GM21526 (cell line): ENCODE results near the gene GAB1.
A peak's percentile ranks its signal among the peaks of the same experiment; 100 is the strongest.
"Not testable (repeated sequence)": the region's sequence is repeated elsewhere in the genome, so short reads cannot be mapped to it uniquely, and the experiment has no call there.

Source experiments
- ATAC-seq: cut with Tn5 transposase; IDR thresholded peaks from one replicate; pipeline ENCODE4 v1.9.1; 2021; ENCODE audit warnings: moderate library complexity; ENCODE audit not compliant: unreplicated experiment, low FRiP score

The GAB1 gene

DNA sequence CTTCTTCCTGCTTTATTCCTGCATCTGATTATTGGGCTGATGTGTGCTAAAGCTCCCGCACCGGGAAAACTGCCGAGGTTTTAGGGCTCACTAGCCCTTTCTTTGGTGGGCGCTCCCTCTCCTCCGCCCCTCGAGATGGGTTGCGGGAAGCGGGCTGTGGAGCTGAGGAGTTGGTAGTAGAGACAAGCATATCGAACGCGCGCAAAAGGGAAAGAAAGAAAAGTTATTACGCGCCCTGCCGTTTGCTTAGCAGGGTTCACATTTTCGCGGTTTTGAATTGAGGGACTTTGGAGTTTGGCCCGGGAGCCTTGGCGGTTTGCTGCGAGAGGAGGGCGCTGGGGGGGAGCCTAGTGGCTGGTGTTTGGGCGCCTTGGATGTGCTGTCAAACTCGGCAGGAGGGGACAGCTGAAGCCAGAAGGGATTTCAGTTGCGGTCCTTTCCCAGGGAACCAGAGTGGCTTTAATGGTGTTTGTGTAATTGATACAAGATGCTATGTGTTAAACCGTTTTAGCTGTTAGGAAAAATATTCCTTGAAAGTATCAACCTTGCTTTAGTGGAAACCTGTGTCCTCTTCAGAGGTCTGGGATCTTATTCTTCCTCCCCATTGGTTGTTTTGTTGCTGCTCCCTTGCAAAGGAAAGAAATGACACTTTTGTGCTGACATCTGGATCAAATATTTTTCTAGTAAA lies 1.1 kb downstream of the GAB1 start:
- ATAC-seq = no peak

DNA sequence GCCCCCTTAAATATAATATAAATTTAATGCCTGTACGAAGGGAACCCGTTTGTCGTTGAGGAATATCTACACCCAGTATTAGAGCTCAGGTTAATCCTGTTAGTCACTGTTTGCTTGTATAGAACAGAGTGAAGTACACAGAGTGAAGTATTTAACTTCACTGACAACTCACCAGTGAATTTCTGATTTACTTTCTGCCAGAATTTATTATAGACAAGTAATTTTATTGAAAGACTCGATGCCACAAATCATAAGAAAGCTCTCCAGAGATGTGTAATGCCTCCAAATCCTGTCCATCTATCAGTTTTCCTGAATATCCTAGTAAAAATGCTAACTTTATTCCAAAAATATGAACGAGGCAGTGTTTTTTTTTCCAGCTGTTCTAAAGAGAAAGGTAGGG lies 1.6 kb downstream of the GAB1 start:
- ATAC-seq = no peak

DNA sequence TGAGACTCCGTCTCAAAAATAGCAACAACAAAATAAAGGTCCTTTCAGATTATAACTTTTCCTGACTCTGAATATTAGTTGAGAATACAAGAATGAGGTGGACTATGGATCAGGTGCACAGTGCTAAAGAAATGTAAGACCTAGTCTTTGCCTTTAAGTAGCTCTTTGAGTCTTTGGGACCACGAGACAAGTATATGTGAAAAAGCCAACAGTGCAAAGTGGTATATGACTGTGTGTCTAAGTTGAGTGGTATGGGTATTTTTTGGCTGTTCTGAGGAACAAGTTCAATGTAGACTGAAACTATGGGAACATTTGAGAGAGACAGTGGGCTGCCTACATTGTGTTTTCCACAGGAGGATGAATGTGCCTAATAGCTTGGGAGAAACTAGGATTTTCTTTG lies 2.8 kb downstream of the GAB1 start:
- ATAC-seq = no peak

DNA sequence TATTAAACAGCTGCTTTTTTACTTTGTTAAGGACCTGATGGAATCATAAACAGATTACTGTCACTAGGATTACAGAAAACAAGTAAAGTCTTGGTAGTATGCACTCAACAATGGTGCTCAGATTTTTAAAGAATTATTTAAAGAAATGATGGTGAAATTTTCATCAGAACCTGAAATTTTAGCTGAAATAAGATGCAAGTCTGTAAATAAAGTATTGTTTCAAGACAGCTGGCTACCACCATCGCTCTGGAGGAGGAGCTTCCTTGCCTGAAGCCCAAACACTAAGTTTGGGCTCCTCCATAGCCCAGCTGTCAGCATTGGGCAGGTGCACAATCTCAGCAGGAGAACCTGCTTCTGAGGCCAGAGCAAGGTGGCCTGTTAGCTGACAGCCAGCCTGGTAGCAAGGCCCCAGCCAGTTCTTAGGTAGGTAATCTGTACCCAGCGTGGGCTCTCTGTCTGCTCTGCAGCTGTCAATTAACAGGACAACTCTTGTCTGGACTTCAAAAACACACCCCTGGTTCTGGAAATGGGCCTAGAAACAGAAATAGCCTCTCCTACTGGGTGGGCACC lies 4.6 kb downstream of the GAB1 start:
- no peak for ATAC-seq

DNA sequence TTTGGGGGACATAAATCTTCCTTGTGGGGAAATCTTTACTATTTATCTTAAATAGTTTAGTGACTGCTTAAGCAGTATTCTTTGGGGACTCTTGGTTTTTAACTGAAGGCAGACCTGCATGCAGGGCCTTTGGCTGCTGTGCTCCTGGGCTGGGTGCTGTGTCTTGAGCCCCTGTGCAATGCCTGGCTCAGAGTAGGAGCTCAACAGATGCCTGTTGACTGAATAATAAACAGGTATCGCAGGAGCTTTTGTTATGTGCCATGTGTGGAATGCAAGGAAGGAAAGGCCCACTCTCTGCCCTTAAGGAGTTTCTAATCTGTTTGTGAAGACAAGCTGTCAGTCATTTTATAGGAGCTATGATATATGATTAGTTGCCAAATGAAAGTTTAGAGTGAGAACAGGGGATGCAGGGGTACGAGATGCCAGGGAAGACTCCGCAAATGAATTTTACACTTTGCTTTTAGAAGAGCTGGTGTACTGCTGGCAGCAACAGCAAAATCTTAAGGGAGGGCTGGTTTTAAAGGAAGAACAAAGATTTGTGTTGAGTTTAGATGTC lies 6.7 kb downstream of the GAB1 start:
- ATAC-seq = no peak

DNA sequence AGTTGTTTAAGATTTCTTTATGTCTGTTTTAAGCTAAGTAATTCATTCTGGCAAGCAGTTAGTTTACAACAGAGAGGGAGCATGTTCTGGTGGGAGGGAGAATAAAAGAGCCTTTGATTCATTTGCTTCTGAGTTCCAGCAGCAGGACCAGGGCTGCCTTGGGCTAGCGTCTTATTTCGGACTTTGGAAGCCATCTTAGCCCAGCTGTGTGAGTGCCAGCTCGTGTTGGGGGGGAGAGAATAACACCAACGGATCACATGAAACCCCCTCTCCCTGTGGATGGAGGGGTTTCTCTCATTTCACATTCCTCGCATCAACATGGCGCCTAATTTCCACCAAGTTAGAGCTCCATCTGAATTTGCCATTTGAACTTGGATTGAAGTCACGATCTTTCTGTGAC lies 7.4 kb downstream of the GAB1 start:
- ATAC-seq = no peak

DNA sequence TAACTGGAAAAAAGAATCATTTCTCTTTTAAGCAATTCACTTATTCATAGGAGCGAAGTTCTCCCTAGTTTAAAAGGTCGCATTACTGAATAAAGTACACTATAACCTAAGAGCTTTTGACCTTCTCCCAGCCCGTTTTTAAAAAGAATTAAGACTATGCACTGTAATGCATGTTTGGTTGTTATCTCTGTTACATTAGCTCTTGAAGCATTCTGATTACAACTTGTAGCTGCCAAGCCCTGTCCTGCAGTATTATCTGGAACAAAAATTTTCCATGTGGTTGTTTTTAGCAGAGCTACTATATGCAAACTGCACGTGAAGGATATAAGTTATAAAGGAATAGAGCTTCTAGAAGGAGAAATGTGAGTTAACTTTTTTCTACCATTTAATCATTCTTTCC lies 8.1 kb downstream of the GAB1 start:
- no peak for ATAC-seq

DNA sequence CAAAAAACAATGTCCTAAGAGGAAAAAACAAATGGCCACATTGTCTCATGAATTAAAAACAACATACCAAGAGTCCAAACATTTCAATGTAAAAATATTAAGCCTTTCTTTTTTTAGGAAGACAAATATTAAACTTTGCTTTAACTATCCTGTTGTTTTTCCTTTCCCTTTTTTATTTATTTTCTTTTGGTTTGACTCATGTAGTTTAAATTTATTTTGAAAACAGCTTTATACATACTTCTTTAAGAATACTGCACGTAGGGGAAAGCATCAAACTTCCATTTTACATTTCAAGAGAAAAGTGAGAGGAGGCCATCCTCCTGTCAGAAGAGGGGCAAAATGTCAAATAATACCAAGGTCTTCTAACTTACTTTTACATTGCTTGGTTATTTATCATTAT lies 8.7 kb downstream of the GAB1 start:
- no peak for ATAC-seq

DNA sequence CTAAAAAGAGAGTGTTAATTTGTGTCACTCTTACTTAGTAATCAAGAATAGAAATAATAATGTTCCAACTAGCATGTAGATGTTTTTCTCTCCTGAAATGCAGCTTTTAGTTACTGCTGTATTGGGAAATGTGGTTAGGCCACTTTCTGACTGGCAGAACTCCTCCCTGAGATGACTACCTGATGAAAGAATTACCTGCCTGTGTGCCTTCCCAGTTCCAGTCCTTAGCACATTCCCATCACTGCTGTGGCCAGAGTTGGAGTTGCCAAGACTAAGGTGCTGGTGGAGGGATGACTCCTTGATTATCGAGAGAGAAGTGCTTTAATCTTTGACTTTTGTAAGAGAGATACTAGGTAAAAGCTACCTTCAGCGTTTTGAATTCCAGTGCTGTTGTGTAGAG lies 9.5 kb downstream of the GAB1 start:
- ATAC-seq = no peak

DNA sequence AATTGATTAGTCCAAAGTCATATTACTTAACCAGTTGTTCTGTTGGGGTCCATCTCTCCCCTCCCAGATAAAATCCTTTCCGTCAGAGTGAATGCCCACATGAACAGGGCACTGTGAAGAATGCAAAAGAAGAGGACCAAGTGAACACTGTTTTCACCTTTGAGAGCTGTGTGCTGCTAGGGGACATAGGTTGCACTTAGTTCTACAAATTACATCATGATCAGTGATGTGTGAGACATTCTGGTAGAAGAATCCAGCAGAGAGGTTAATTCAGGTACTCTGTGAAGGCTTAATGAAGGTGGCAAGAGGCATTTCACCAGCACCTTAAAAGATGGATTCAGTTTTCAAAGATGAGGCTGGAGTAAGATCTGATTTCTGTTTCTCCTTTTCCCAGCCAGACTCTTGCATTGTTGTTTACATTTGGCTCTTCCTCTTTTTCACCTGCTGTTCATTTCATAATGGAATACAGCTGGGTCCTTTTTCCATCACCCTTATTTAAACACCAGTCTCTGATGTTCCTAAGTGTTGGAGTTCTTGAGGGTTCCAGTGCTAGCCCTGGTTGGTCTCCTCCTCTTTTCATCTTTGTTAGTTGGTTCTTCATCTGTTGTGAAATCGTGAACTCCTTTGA lies 10.9 kb downstream of the GAB1 start:
- no peak for ATAC-seq

DNA sequence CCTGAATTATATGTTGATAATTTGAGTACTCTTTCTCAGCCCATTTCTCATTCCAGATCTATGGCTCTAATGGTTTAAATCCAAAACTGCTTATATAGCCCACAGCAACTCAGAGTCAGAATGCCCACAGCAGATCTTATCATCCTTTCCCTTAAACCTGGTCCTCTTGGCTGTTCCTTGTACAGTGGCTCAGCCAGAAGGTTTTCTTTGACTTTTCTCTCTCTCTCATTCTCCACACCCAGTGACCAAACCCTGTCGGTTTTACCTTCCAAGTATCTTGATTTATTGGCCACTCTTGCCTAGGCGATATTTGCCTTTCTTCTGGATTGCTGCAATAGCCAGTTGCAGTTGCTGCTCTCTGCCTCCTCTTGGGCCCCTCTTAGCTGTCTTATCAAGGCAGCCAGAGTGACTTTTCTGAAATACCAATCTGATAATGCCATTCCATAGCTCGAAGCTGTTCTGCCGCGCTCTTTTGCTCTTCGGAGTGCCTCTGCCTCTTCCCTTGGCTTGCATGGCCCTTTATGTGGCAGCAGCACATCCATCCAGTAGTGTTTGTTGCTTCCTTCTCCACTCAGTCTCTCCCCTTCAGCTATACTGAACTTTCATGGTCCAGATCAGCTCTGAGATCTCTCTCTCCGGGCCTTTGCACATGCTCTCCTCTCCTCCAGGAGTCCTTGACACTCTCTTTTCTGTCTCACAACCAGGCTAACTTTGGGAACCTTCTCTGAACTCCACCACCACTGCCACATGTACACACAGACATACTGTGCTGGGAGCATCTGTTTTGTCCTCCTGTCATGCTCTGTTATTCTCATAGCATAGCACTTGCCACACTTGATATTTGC lies 11.8 kb downstream of the GAB1 start:
- ATAC-seq = no peak

DNA sequence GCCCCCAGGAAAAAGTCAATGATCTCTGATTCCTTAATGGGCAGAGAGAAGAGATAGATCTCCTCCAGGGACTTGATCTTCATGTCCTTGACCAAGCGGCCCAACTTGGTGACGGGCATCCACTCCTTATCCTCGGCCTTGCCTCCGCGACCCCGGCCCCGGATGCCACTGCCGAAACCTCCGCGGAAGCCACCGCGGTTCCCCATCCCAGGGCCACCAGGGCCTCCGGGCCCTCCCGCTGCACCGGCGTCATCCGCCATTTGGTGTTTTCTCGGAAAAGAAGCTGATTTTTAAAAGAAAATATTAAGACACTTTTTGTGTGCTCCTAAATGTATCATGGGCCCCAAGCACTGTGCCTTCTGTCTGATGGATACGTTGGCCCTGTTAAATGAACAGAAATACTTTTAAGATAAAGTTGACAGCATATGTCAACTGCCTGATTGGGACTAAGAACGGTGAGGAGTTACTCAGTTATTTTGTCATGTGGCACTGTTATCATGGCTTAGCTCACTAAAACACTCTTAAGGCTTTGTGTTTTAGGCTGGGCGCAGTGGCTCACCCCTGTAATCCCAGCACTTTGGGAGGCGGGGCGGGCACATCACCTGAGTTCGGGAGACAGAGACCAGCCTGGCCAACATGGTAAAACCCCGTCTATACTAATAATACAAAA lies 13.3 kb downstream of the GAB1 start:
- not testable (repeated sequence) for ATAC-seq

DNA sequence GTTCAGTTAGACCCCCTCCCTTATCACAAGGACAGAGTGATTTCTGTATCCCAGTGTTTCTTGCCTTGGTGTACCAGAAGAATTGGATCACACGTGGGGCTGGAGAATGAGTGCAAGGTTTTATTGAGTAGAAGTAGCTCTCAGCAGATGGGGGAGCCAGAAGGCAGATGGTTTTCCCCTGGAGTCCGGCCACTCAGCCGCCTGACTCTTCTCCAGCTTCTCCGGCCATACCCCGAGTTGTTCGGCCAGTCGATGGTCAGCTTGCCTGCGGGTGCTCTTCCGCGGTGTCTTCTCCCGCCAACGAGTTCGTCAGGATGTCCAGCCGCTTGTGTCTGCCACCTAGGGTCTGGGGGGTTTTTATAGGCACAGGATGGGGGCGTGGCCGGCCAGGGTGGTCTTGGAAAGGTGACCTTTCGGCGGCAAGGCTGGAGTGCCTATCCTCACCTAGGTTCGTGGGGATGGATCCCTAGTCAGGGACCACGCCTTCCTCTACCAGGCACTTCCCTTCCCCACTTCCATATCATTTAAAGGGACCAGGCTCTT lies 14.5 kb downstream of the GAB1 start:
- no peak for ATAC-seq

DNA sequence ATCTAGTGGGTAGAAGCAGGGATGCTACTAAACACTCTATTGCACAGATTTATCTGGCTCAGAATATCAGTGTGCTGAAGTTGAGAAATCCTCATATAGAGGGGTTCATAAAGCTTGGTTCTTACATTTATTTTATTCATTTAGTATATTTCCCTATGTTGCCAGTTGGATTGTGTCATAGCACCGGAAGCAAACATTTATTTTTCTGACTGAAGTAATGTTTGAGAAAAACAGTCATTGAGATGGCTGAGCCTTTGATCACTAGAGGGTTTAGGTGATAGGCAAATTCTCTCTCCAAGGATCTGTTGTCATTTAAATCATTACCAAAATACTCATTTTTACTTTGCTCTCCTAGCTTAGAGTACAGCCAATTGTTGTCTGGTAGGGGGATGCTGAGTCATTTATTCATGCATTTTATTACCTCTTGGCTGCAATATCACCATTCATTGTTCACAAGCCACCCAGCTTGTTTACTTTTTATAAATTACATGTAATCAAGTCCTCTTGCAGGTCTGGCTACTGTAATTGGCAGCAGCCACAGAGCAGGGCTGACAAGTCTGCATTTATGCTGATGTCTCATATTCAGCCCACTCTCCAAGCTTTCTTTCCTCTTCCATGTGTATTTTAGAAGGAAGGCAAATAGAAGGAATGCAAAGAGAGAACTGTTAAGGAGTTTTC lies 15.2 kb downstream of the GAB1 start:
- ATAC-seq = no peak

DNA sequence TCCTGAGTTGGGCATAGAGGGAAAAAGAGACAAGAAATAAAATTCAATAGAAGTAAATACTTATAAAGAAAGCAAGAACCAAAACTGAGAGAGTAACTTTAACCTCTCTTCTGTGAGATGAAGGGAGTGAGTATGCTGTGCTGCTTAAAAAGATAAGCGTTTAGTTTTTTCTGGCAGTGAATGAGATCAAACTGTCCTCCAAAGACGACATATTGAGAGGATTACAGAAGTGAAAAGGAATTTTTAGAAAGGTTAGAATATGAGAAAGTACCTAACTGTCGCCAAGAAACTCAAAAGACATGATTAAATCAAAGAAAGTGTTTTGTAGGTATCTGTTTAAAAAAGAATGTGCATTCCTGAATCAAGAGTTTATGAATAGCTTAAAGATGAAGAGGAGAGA lies 16.0 kb downstream of the GAB1 start:
- no peak for ATAC-seq

DNA sequence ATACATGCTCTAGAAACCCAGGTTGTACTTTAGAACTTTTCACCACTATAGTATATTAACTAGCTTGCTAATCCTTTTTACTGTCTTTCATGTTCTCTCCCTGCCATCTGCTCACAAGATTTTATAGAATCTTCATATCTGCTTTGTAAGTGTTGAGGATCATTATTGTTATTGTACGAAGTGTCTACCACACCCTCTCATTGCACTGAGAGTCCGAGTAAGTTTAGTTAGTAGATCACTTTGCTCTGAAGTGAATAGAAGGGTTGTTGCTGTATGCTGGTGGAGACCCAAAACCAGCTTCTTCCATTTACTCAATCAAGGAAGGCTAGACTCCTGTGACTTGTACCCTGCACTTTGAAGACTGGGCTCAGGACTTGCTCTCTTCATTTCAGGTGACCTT lies 17.1 kb downstream of the GAB1 start:
- ATAC-seq = no peak

DNA sequence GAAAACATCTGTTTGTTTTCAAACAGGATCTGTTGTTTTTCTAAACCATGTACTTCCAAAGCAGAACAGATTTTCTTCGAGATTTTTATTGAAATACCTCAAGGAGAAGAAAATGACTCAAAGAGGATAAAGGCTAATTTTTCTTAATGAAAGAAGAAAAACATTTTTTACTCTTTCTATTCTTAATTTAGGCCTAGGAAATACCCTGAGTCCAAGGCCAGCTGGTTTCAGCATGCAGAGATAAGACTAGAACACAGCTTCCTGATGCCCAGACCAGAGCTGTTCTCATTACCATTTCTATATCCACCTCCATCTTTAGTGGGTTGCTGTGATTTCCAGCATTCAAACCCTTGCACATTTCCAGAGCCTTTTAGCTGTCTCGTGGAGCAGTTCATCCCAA lies 18.3 kb downstream of the GAB1 start:
- peak; percentile 27 for ATAC-seq

DNA sequence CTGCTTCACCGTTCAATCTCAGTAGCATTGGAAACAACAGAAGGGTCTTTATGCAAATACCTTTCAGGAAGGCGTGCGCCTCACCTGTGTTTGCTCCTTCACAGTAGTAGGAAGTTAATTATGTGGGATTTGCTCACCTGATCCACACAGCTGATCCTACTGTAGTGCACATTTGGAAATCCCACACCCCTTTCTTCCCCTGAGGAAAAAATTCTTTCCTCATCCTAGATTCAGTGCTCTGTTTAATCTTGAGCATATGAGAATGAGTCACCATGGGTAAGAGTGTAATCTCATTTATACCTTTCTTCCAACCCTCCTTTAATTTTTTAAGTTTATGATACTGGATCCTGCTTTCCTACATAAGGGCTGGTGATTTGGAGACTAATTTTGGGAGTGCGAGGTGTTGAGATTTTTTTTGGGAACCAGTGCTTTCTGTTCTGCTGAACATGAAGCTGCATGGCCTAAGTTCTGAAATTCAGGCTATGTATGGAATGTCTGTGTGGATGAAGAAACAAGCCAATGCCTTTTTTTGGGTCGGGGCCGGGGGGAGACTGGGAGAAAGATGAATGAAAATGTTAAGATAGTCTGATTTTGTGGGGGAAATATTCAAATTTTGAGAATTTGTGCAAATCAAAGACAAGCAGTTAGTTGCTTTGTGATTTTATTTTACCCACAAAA lies 19.0 kb downstream of the GAB1 start:
- no peak for ATAC-seq

DNA sequence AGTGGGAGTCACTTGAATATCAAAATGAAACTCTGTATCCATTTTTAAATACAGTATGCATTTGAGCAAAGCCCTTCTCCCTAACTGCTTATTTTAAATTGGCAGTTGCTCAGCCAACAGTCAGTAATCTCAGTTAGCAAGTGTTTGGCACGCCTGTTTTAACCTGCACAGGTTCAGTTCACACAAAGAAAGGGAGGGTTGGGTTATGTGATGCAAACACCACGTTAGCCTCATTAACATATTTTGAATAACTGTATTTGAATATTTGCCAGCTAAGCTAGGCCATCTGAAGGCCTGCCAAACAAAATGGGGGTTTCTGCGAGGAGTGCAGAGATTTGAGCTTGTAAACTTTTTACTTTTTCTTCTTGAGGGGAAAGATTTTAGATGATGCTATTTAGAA lies 19.8 kb downstream of the GAB1 start:
- no peak for ATAC-seq
